HT-29 (cell line): ENCODE measurements around the gene MRGPRD. TPM values are rescaled to one million over a fixed set of nuclear protein-coding genes. Genes with fewer than 3 reads are reported as not detected.

Source experiments
- DNase-seq: peaks from one replicate; pipeline ENCODE4 v3.0.0-alpha.2; 2015; ENCODE audit warnings: low spot score
- total RNA-seq: library from RNA; depleted of rRNA; stranded (reverse); fragments of >200 nt; shearing (Covaris generic); gene quantifications from 2 replicates; pipeline ENCODE4 v1.2.3, GENCODE V29; 2014; rRNA removed

MRGPRD gene
- total RNA-seq, 1 experiment from 2014 or later: not detected

DNA sequence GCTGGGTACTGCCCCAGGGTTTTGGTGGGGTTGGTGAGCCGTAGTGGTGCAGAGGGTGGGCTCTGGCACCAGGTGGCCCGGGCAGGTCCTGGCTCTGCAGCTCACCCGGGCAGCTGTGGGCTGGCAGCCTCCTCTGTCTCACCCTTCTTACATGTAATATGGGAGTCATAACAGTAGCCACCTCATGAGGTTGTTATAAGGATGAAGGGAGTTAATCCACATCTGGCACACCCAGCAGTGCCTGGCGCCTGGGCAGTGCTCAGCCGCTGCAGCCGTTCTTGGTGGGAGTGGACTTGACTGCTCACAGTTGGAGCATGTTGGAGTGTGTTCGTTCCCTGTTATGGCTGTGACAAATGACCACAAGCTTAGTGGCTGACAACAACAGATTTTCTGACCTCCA is 48.4 kb downstream of the MRGPRD start:
- DNase-seq: no peak

DNA sequence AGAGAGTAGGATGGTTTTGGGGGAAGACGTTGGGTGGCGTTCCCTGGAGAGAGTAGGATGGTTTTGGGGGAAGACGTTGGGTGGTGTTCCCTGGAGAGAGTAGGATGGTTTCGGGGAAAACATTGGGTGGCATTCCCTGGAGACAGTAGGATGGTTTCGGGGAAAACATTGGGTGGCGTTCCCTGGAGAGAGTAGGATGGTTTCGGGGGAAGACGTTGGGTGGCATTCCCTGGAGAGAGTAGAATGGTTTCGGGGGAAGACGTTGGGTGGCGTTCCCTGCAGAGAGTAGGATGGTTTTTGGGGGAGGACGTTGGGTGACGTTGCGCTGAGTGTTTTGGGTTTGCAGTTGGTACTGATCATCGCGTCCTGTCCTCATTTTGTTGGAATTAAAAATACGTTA is 48.9 kb downstream of the MRGPRD start:
- DNase-seq: no peak

- DNase-seq: no peak
These were observed 49.6 kb downstream of the MRGPRD start for GRCh38 chr11:68930991-68931855.

Other genes with a start within 250 kb of the MRGPRD start
- gene TESMIN, start 229.5 kb downstream of the MRGPRD start, total RNA-seq: 26.3 and 31.7 TPM in 2 replicates
- 25.3 and 25.4 TPM in 2 replicates for gene CPT1A, start 139.1 kb downstream of the MRGPRD start, total RNA-seq
- gene MRPL21, start 77.2 kb downstream of the MRGPRD start, total RNA-seq: 128 and 129 TPM in 2 replicates
- gene IGHMBP2, start 77.1 kb downstream of the MRGPRD start, total RNA-seq: 20.4 and 22.0 TPM in 2 replicates
- gene MRGPRF, start 32.3 kb upstream of the MRGPRD start, total RNA-seq: 0.05 TPM in 2 replicates
- 21.9 and 25.1 TPM in 2 replicates for gene TPCN2, start 67.9 kb upstream of the MRGPRD start, total RNA-seq
- gene SMIM38, start 174.9 kb upstream of the MRGPRD start, total RNA-seq: not detected in 2 replicates